ENCODE measurements around the gene TNFRSF8. TPM values are rescaled to one million over a fixed set of nuclear protein-coding genes. Genes with fewer than 3 reads are reported as not detected.

TNFRSF8 gene
- polyA plus RNA-seq, 1 donor (not counting 4 experiments of a cell fraction or from before 2014, with no cell fraction given) = 0.03 TPM

DNA sequence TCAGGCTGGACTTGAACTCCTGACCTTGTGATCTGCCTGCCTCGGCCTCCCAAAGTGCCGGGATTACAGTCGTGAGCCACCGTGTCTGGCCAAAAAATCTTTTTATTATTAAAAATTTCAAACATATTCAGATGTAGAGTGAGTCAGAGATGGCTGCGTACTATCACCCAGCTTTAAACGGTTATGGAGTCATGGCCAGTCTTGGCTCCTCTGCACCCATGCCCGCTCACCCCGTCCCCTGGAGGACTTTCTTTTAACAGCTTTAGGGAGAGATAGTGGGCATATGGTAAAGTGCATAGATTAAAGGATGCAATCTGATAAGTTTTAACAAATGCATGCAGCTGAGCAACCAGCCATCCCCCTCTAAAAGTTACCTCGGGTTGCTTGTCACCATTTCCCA is 51.8 kb downstream of the TNFRSF8 start:
- H2AFZ ChIP-seq (ENCODE audit: control insufficient read depth, low read length) = no peak overlapping the region
- no peaks in the 10 kb centered on the region for H3K27me3 ChIP-seq (ENCODE audit: control insufficient read depth, extremely low read depth, insufficient read depth, low read length)
- no peak for DNase-seq (ENCODE audit: low read depth, low spot score)
- no peaks in the 10 kb centered on the region for H3K36me3 ChIP-seq (ENCODE audit: control insufficient read depth in 2 of 2, extremely low read depth in 1 of 2, insufficient read depth in 2 of 2, low read length in 2 of 2)
- H3K4me3 ChIP-seq (ENCODE audit: control insufficient read depth in 2 of 3, extremely low read depth in 1 of 3, insufficient read depth in 2 of 3, low read depth in 1 of 3, low read length in 3 of 3) = no peak overlapping the region
- no peaks in the 10 kb centered on the region for H3K9me3 ChIP-seq (ENCODE audit: control insufficient read depth, low read depth, low read length)
- no peak overlapping the region for H3K9ac ChIP-seq (ENCODE audit: control insufficient read depth, extremely low read depth, insufficient read depth, low read length)
- no peaks in the 10 kb centered on the region for H3K4me1 ChIP-seq (ENCODE audit: control insufficient read depth, extremely low read depth, insufficient read depth, low read length)
- dilution Hi-C loops (cut with MboI; ENCODE audit: extremely low pct_ligation_motif_present, low sequenced_read_pairs) = no loop called here
- no peaks in the 10 kb centered on the region for H4K20me1 ChIP-seq (ENCODE audit: control insufficient read depth, extremely low read depth, insufficient read depth, low read length)
- no peaks in the 10 kb centered on the region for H3K79me2 ChIP-seq (ENCODE audit: control insufficient read depth, insufficient read depth, low read length)
- no peak overlapping the region for H3K27ac ChIP-seq (ENCODE audit: control insufficient read depth, insufficient read depth, low read length)
- H3K4me2 ChIP-seq (ENCODE audit: control insufficient read depth, extremely low read depth, insufficient read depth, low read depth, low read length) = no peak overlapping the region
- TF ChIP-seq, protein P1, sequence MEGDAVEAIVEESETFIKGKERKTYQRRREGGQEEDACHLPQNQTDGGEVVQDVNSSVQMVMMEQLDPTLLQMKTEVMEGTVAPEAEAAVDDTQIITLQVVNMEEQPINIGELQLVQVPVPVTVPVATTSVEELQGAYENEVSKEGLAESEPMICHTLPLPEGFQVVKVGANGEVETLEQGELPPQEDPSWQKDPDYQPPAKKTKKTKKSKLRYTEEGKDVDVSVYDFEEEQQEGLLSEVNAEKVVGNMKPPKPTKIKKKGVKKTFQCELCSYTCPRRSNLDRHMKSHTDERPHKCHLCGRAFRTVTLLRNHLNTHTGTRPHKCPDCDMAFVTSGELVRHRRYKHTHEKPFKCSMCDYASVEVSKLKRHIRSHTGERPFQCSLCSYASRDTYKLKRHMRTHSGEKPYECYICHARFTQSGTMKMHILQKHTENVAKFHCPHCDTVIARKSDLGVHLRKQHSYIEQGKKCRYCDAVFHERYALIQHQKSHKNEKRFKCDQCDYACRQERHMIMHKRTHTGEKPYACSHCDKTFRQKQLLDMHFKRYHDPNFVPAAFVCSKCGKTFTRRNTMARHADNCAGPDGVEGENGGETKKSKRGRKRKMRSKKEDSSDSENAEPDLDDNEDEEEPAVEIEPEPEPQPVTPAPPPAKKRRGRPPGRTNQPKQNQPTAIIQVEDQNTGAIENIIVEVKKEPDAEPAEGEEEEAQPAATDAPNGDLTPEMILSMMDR (optimal IDR thresholded peaks at IDR 0.05 in 1 of 3, IDR thresholded peaks at IDR 0.05 in 1 of 3, conservative IDR thresholded peaks at IDR 0.05 in 1 of 3; ENCODE audit: extremely low read depth in 1 of 3, insufficient read depth in 2 of 3, low read length in 3 of 3) = no peak
- no peak for TF ChIP-seq EZH2 (IDR thresholded peaks at IDR 0.05; ENCODE audit: low read length)
- no peaks in the 10 kb centered on the region for H3K9me1 ChIP-seq (ENCODE audit: control insufficient read depth, extremely low read depth, insufficient read depth, low read length)
- FAIRE-seq = no peak

GRCh38 chr1:12121212-12122003 is 58.3 kb downstream of the TNFRSF8 start:
- Histone ChIP-seq H3K36me3 (ENCODE audit: control insufficient read depth in 2 of 2, extremely low read depth in 1 of 2, insufficient read depth in 2 of 2, low read length in 2 of 2) (no peaks in the 10 kb centered on the region), H3K4me1 (ENCODE audit: control insufficient read depth, extremely low read depth, insufficient read depth, low read length) (no peaks in the 10 kb centered on the region), H4K20me1 (ENCODE audit: control insufficient read depth, extremely low read depth, insufficient read depth, low read length) (no peaks in the 10 kb centered on the region), H3K27me3 (ENCODE audit: control insufficient read depth, extremely low read depth, insufficient read depth, low read length) (peaks cover 22% of the 10 kb centered on the region), H3K27ac (ENCODE audit: control insufficient read depth, insufficient read depth, low read length) (no peak overlapping the region), H3K79me2 (ENCODE audit: control insufficient read depth, insufficient read depth, low read length) (no peaks in the 10 kb centered on the region), H2AFZ (ENCODE audit: control insufficient read depth, low read length) (no peak overlapping the region), H3K9me3 (ENCODE audit: control insufficient read depth, low read depth, low read length) (no peaks in the 10 kb centered on the region), H3K9ac (ENCODE audit: control insufficient read depth, extremely low read depth, insufficient read depth, low read length) (no peak overlapping the region), H3K4me2 (ENCODE audit: control insufficient read depth, extremely low read depth, insufficient read depth, low read depth, low read length) (no peak overlapping the region), H3K4me3 (ENCODE audit: control insufficient read depth in 2 of 3, extremely low read depth in 1 of 3, insufficient read depth in 2 of 3, low read depth in 1 of 3, low read length in 3 of 3) (no peak overlapping the region), H3K9me1 (ENCODE audit: control insufficient read depth, extremely low read depth, insufficient read depth, low read length) (no peaks in the 10 kb centered on the region)
- dilution Hi-C loops (cut with MboI; ENCODE audit: extremely low pct_ligation_motif_present, low sequenced_read_pairs) = no loop called here
- no peak for DNase-seq (ENCODE audit: low read depth, low spot score)
- TF ChIP-seq, protein P1 (optimal IDR thresholded peaks at IDR 0.05 in 1 of 3, IDR thresholded peaks at IDR 0.05 in 1 of 3, conservative IDR thresholded peaks at IDR 0.05 in 1 of 3; ENCODE audit: extremely low read depth in 1 of 3, insufficient read depth in 2 of 3, low read length in 3 of 3) = no peak
- no peak for TF ChIP-seq EZH2 (IDR thresholded peaks at IDR 0.05; ENCODE audit: low read length)
- no peak for FAIRE-seq

Measured in keratinocyte (primary cell).